ENCODE data around the gene PCDH9. TPM values are rescaled to one million over a fixed set of nuclear protein-coding genes. Genes with fewer than 3 reads are reported as not detected.

Gene PCDH9
- total RNA-seq, 2 donors from 2014 or later: 0.95 to 1.8 TPM

DNA sequence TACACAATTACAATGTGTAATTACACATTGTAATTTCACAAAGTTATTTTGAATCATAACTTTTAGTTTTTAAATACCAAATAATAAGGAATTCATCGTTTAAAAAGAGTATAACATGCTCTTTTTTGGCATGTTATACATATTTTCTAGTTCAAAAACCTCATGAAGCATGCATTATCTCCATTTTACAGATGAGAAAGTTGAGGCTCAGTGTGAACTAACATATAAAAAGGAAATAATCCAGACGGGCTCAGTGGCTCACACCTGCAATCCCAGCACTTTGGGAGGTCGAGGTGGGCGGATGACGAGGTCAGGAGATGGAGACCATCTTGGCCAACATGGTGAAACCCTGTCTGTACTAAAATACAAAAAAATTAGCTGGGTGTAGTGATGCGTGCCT is 107.9 kb downstream of the PCDH9 start:
- Histone ChIP-seq H3K4me1 (ENCODE audit: control insufficient read depth, insufficient read depth, low read length) (no peaks in the 10 kb centered on the region), H3K4me3 (ENCODE audit: low read length) (no peak overlapping the region), H3K9me3 (ENCODE audit: control insufficient read depth, low read length) (no peaks in the 10 kb centered on the region), H3K27ac (ENCODE audit: low read depth, low read length) (no peak overlapping the region), H3K27me3 (ENCODE audit: control insufficient read depth, insufficient read depth, low read length, poor library complexity, severe bottlenecking) (no peaks in the 10 kb centered on the region), H3K36me3 (ENCODE audit: control insufficient read depth, insufficient read depth, low read length) (no peaks in the 10 kb centered on the region), H3K9ac (ENCODE audit: extremely low read depth, low read length, poor library complexity, severe bottlenecking) (no peak overlapping the region)
- no peak overlapping the region for H3K4me3 Mint-ChIP-seq
- H3K9me3 Mint-ChIP-seq: no peaks in the 10 kb centered on the region
- WGBS, 2 experiments (ENCODE audit: insufficient coverage in 1 of 2, insufficient read length in 1 of 2): 79 to 80% methylated on average over 5 to 6 of the region's 6 CpGs
- H3K4me1 Mint-ChIP-seq: peaks cover 3% of the 10 kb centered on the region
- no peaks in the 10 kb centered on the region for H3K27me3 Mint-ChIP-seq (ENCODE audit: insufficient read depth)
- no peak for DNase-seq
- no peak overlapping the region for H3K27ac Mint-ChIP-seq
- TF ChIP-seq, protein P1, sequence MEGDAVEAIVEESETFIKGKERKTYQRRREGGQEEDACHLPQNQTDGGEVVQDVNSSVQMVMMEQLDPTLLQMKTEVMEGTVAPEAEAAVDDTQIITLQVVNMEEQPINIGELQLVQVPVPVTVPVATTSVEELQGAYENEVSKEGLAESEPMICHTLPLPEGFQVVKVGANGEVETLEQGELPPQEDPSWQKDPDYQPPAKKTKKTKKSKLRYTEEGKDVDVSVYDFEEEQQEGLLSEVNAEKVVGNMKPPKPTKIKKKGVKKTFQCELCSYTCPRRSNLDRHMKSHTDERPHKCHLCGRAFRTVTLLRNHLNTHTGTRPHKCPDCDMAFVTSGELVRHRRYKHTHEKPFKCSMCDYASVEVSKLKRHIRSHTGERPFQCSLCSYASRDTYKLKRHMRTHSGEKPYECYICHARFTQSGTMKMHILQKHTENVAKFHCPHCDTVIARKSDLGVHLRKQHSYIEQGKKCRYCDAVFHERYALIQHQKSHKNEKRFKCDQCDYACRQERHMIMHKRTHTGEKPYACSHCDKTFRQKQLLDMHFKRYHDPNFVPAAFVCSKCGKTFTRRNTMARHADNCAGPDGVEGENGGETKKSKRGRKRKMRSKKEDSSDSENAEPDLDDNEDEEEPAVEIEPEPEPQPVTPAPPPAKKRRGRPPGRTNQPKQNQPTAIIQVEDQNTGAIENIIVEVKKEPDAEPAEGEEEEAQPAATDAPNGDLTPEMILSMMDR (conservative IDR thresholded peaks at IDR 0.05): no peak
- no peaks in the 10 kb centered on the region for H3K36me3 Mint-ChIP-seq (ENCODE audit: low read depth)

DNA sequence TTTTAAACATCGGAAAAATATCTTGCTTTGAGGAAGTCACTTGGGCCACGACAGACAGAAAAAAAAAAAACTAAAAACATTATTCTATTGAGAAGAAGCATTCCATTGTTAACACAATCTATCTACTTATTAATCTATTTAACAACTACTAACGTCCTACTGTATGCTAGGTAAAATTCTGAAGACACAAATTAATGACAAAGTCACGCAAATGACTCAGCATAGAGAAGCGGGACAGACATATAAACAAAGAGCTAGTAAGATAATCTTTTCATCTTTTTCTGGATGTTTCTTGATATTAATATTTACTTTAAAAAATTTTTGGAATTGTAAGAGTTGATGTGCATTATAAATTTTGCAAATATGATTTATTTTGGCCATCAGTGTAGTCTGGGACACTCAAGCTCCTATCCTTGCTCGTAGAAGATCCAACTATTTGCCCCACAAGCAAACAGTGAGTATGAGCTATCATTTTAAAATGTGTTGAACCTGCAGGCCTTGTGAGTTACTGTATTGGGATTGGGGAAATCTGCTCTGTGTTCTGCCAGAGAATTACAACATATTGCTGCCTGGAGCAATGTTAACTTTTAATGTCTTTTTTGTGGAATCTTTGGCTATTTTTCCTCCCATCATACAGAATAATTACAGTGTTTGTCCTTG is 109.1 kb downstream of the PCDH9 start:
- no peaks in the 10 kb centered on the region for H3K9me3 ChIP-seq (ENCODE audit: control insufficient read depth, low read length)
- Mint-ChIP-seq H3K4me1 (peaks cover 3% of the 10 kb centered on the region), H3K36me3 (ENCODE audit: low read depth) (no peaks in the 10 kb centered on the region), H3K9me3 (no peaks in the 10 kb centered on the region), H3K27me3 (ENCODE audit: insufficient read depth) (no peaks in the 10 kb centered on the region), H3K4me3 (no peak overlapping the region), H3K27ac (no peak overlapping the region)
- H3K9ac ChIP-seq (ENCODE audit: extremely low read depth, low read length, poor library complexity, severe bottlenecking): no peak overlapping the region
- H3K36me3 ChIP-seq (ENCODE audit: control insufficient read depth, insufficient read depth, low read length): no peaks in the 10 kb centered on the region
- H3K27ac ChIP-seq (ENCODE audit: low read depth, low read length): no peak overlapping the region
- TF ChIP-seq, protein P1 (conservative IDR thresholded peaks at IDR 0.05): no peak
- 89% methylated on average over 6 of the region's 6 CpGs; no CpG with 5 or more reads in 1 of the 2 experiments for WGBS, 2 experiments (ENCODE audit: insufficient coverage in 1 of 2, insufficient read length in 1 of 2)
- no peaks in the 10 kb centered on the region for H3K4me1 ChIP-seq (ENCODE audit: control insufficient read depth, insufficient read depth, low read length)
- no peak for DNase-seq
- no peak overlapping the region for H3K4me3 ChIP-seq (ENCODE audit: low read length)
- H3K27me3 ChIP-seq (ENCODE audit: control insufficient read depth, insufficient read depth, low read length, poor library complexity, severe bottlenecking): no peaks in the 10 kb centered on the region

GRCh38 chr13:67119481-67119894 is 110.6 kb downstream of the PCDH9 start:
- Mint-ChIP-seq H3K4me1 (peaks cover 3% of the 10 kb centered on the region), H3K27ac (no peak overlapping the region), H3K27me3 (ENCODE audit: insufficient read depth) (no peaks in the 10 kb centered on the region), H3K9me3 (no peaks in the 10 kb centered on the region), H3K36me3 (ENCODE audit: low read depth) (no peaks in the 10 kb centered on the region), H3K4me3 (no peak overlapping the region)
- Histone ChIP-seq H3K4me1 (ENCODE audit: control insufficient read depth, insufficient read depth, low read length) (no peaks in the 10 kb centered on the region), H3K9me3 (ENCODE audit: control insufficient read depth, low read length) (no peaks in the 10 kb centered on the region), H3K36me3 (ENCODE audit: control insufficient read depth, insufficient read depth, low read length) (no peaks in the 10 kb centered on the region), H3K4me3 (ENCODE audit: low read length) (no peak overlapping the region), H3K27me3 (ENCODE audit: control insufficient read depth, insufficient read depth, low read length, poor library complexity, severe bottlenecking) (no peaks in the 10 kb centered on the region), H3K27ac (ENCODE audit: low read depth, low read length) (no peak overlapping the region), H3K9ac (ENCODE audit: extremely low read depth, low read length, poor library complexity, severe bottlenecking) (no peak overlapping the region)
- WGBS, 2 experiments (ENCODE audit: insufficient coverage in 1 of 2, insufficient read length in 1 of 2): 91% methylated on average over 1 of the region's 1 CpG; no CpG with 5 or more reads in 1 of the 2 experiments
- TF ChIP-seq, protein P1 (conservative IDR thresholded peaks at IDR 0.05): no peak
- DNase-seq: no peak
